HCT116 (cell line): Measurements from ENCODE around the gene KIRREL1. TPM values are rescaled to one million over a fixed set of nuclear protein-coding genes. Genes with fewer than 3 reads are reported as not detected.

Source experiments
- ATAC-seq: fragments of 200-7000 bp; cut with Tn5 transposase; 2 replicates; pipeline ENCODE4 v1.9.1; 2020; ENCODE audit warnings: mild to moderate bottlenecking, moderate library complexity
- BruUV-seq: library from RNA; stranded (reverse); fragments of 400-500 nt; replicated peaks from 2 replicates; lab custom pipeline; 2021; lab: Mats Ljungman, UMichigan
- CTCF ChIA-PET: fragments of 300-600 bp; sonication (Branson Sonifier 250); formaldehyde crosslinking; loops from one replicate; lab custom pipeline; 2021; ENCODE audit warnings: antibody characterized with exemption; lab: Charles Lee
- POLR2A ChIA-PET: fragments of 300-600, 350-600 bp; sonication (Branson Sonifier 250); formaldehyde crosslinking; loops from one replicate; lab custom pipeline; 2021; ENCODE audit warnings: antibody characterized with exemption; lab: Charles Lee
- RAD21 ChIA-PET, 2 experiments: fragments of 300-600 bp; sonication (Branson Sonifier 250); formaldehyde crosslinking; loops; one replicate each; lab custom pipeline; 2023; ENCODE audit warnings: low total read pairs in 2 of 2; ENCODE audit not compliant: uncharacterized antibody in 2 of 2, unreplicated experiment in 2 of 2, low non-redundant PET in 1 of 2; lab: Charles Lee
- DNase-seq: peaks from one replicate; pipeline ENCODE4 v3.0.0-alpha.2; 2010; ENCODE audit warnings: low read depth, low spot score
- H2AFZ ChIP-seq: fragments of 200-600 bp; shearing (Covaris generic), sonication (generic); 2 replicates; pipeline ENCODE4 v1.6.1; 2017; ENCODE audit warnings: low read depth, mixed run types, mixed read lengths, antibody characterized with exemption, low read length; ENCODE audit not compliant: poor library complexity, severe bottlenecking
- H3K27ac ChIP-seq: 2 replicates; pipeline ENCODE4 v1.5.1; 2012; ENCODE audit warnings: low read depth, low read length
- H3K27me3 ChIP-seq: fragments of 200-600 bp; sonication (generic); 2 replicates; pipeline ENCODE4 v1.6.1; 2016; ENCODE audit warnings: mixed run types, low read length, mixed read lengths; ENCODE audit not compliant: insufficient read depth
- H3K36me3 ChIP-seq, 2 experiments: fragments of 200-500 bp in 1 of 2; fragments of 200-600 bp in 1 of 2; sonication (Bioruptor generic) in 1 of 2; sonication (generic) in 1 of 2; 2 replicates each; pipeline versions ENCODE4 v1.5.1 to v1.6.1; 2014 to 2016; ENCODE audit warnings: low read length in 2 of 2, inconsistent platforms in 1 of 2, mixed read lengths in 1 of 2, mixed run types in 1 of 2; ENCODE audit not compliant: insufficient read depth in 2 of 2, control insufficient read depth in 1 of 2
- H3K4me1 ChIP-seq, 2 experiments: fragments of 200-600 bp in 1 of 2; sonication (generic) in 1 of 2; 2 replicates each; pipeline versions ENCODE4 v1.5.1 to v1.6.1; 2012 to 2017; ENCODE audit warnings: low read length in 2 of 2, inconsistent platforms in 1 of 2, mild to moderate bottlenecking in 1 of 2, mixed read lengths in 1 of 2, mixed run types in 1 of 2, moderate library complexity in 1 of 2; ENCODE audit not compliant: insufficient read depth in 2 of 2, control insufficient read depth in 1 of 2
- H3K4me2 ChIP-seq: fragments of 200-600 bp; sonication (generic); 2 replicates; pipeline ENCODE4 v1.6.1; 2017; ENCODE audit warnings: mixed run types, low read length, mixed read lengths
- H3K4me3 ChIP-seq, 2 experiments: fragments of 200-600 bp in 1 of 2; sonication (generic) in 1 of 2; replicated peaks in 1 of 2; 2 replicates each; pipeline ENCODE4 v1.5.1; 2011 to 2016; ENCODE audit warnings: low read length in 2 of 2, control low read depth in 1 of 2, low read depth in 1 of 2, mild to moderate bottlenecking in 1 of 2, mixed read lengths in 1 of 2, mixed run types in 1 of 2
- H3K79me2 ChIP-seq: fragments of 200-600 bp; sonication (generic); 2 replicates; pipeline ENCODE4 v1.6.1; 2017; ENCODE audit warnings: mild to moderate bottlenecking, mixed run types, low read length, moderate library complexity, mixed read lengths; ENCODE audit not compliant: insufficient read depth
- H3K9ac ChIP-seq: fragments of 200-600 bp; sonication (generic); 2 replicates; pipeline ENCODE4 v1.6.1; 2016; ENCODE audit warnings: low read length, mixed read lengths
- H3K9me2 ChIP-seq: fragments of 200-600 bp; sonication (generic), shearing (Covaris generic); 2 replicates; pipeline ENCODE4 v1.6.1; 2017; ENCODE audit warnings: mixed run types, mild to moderate bottlenecking, moderate library complexity; ENCODE audit not compliant: insufficient read depth
- H3K9me3 ChIP-seq, 2 experiments: fragments of 200-500 bp in 1 of 2; fragments of 200-600 bp in 1 of 2; sonication (Bioruptor generic) in 1 of 2; sonication (generic) in 1 of 2; 2 replicates each; pipeline ENCODE4 v1.6.1; 2014 to 2017; ENCODE audit warnings: low read length in 2 of 2, mixed read lengths in 2 of 2, inconsistent platforms in 1 of 2, low read depth in 1 of 2, mild to moderate bottlenecking in 1 of 2, mixed run types in 1 of 2, moderate library complexity in 1 of 2; ENCODE audit not compliant: control insufficient read depth in 1 of 2, insufficient read depth in 1 of 2
- H4K20me1 ChIP-seq: fragments of 200-600 bp; sonication (generic), shearing (Covaris generic); 2 replicates; pipeline ENCODE4 v1.6.1; 2017; ENCODE audit warnings: mixed run types, mild to moderate bottlenecking, moderate library complexity; ENCODE audit not compliant: insufficient read depth
- ELF1 ChIP-seq: IDR thresholded peaks from 2 replicates; pipeline ENCODE4 v1.6.1; 2012; ENCODE audit warnings: low read depth, borderline replicate concordance
- SP1 ChIP-seq: IDR thresholded peaks from 2 replicates; pipeline ENCODE4 v1.6.1; 2012; ENCODE audit warnings: low read depth
- TCF7L2 ChIP-seq: IDR thresholded peaks from 2 replicates; pipeline ENCODE4 v1.7.0; 2011; ENCODE audit warnings: borderline replicate concordance, inconsistent platforms; ENCODE audit not compliant: insufficient read depth, insufficient read length; ENCODE audit errors: extremely low read depth
- YY1 ChIP-seq: IDR thresholded peaks from 2 replicates; pipeline ENCODE4 v1.6.1; 2011; ENCODE audit warnings: low read length, low read depth, moderate library complexity, mild to moderate bottlenecking; ENCODE audit not compliant: insufficient replicate concordance; ENCODE audit errors: extremely low read depth
- ZFX ChIP-seq: fragments of 450-650 bp; IDR thresholded peaks from 2 replicates; pipeline ENCODE4 v1.6.1; 2017
- intact Hi-C: fragments of 100-400 bp; cut with micrococcal nuclease; formaldehyde crosslinking; loops from 2 replicates; pipeline ENCODE4 v1.10.0; 2022
- total RNA-seq: library from RNA; stranded (reverse); gene quantifications from one replicate; pipeline ENCODE4 v1.2.1, GENCODE V29; 2021; ENCODE audit not compliant: unreplicated experiment
- TF ChIP-seq, protein P1 (sequence below): IDR thresholded peaks from 2 replicates; pipeline ENCODE4 v1.6.1; 2011; ENCODE audit warnings: mild to moderate bottlenecking, low read length, moderate library complexity; ENCODE audit not compliant: insufficient replicate concordance; ENCODE audit errors: extremely low read depth
- TF ChIP-seq, protein P2 (sequence below): IDR thresholded peaks from 2 replicates; pipeline ENCODE4 v1.6.1; 2012

The KIRREL1 gene
- total RNA-seq, 1 experiment from 2014 or later, result 20.0 TPM

DNA sequence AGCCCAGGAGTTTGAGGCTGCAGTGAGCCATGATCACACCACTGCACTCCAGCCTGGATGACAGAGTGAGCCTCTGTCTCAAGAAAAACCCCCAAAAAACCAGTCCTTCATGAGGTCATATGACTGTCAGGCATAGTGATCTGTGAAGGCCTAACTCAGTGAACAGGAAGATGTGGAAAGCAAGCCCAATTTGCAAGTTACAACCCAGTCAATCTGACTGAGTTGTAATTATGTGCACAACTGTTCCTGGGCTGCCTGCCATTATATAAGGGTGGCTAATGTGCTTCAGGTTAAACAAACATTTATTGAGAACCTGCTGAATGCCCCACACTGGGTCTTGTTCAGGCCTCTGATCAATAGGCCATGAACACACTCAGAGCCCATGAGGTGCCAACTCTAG lies 38.2 kb upstream of the KIRREL1 start:
- no peak for ATAC-seq
- RAD21 ChIA-PET, result no interaction called here
- no peak for DNase-seq
- intact Hi-C loops, result no loop called here
- H3K36me3 ChIP-seq, result no peaks in the 10 kb centered on the region
- H3K9me3 ChIP-seq, result no peaks in the 10 kb centered on the region
- no peak overlapping the region for H3K9ac ChIP-seq
- no peak overlapping the region for H3K4me2 ChIP-seq
- no peaks in the 10 kb centered on the region for H3K4me1 ChIP-seq
- peaks cover 58% of the 10 kb centered on the region for H3K27me3 ChIP-seq
- TF ChIP-seq ELF1 (no peak), ZFX (no peak)
- TF ChIP-seq, all 23 proteins: peak for 0
- no peaks in the 10 kb centered on the region for H3K79me2 ChIP-seq
- no peak overlapping the region for H2AFZ ChIP-seq
- POLR2A ChIA-PET, result no interaction called here
- no peak overlapping the region for H3K4me3 ChIP-seq
- no peaks in the 10 kb centered on the region for H4K20me1 ChIP-seq
- H3K9me2 ChIP-seq, result no peaks in the 10 kb centered on the region
- no TSS peak for BruUV-seq
- CTCF ChIA-PET, result no interaction called here
- H3K27ac ChIP-seq, result no peak overlapping the region

DNA sequence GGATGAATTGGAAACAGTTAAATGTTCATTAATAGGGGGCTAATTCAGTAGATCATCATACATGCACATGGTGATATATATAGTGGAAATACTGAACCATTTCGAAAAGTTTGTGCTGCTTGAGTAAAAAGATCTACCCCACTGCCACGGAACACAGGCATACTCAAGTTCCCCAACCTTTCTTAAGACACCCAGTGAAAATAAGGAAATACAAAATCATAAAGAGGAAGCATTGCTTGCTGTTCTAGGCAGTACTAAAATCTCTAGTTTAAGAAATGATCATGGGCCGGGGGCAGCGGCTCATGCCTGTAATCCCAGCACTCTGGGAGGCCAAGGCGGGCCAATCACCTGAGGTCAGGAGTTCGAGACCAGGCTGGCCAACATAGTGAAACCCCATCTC lies 37.6 kb upstream of the KIRREL1 start:
- ATAC-seq (no peak), DNase-seq (no peak)
- ChIA-PET POLR2A (no interaction called here), RAD21 (no interaction called here), CTCF (interaction anchor here (16.1 kb wide), 1 partner anchor 163 kb away, joined by 393 read pairs; no protein-coding TSS in a partner anchor)
- Histone ChIP-seq H3K4me2 (no peak overlapping the region), H3K9me3 (no peaks in the 10 kb centered on the region), H3K36me3 (no peaks in the 10 kb centered on the region), H3K27ac (no peak overlapping the region), H4K20me1 (no peaks in the 10 kb centered on the region), H3K9ac (no peak overlapping the region), H3K4me1 (no peaks in the 10 kb centered on the region), H2AFZ (no peak overlapping the region), H3K9me2 (no peaks in the 10 kb centered on the region), H3K27me3 (peaks cover 57% of the 10 kb centered on the region), H3K79me2 (no peaks in the 10 kb centered on the region), H3K4me3 (no peak overlapping the region)
- TF ChIP-seq, protein P1, sequence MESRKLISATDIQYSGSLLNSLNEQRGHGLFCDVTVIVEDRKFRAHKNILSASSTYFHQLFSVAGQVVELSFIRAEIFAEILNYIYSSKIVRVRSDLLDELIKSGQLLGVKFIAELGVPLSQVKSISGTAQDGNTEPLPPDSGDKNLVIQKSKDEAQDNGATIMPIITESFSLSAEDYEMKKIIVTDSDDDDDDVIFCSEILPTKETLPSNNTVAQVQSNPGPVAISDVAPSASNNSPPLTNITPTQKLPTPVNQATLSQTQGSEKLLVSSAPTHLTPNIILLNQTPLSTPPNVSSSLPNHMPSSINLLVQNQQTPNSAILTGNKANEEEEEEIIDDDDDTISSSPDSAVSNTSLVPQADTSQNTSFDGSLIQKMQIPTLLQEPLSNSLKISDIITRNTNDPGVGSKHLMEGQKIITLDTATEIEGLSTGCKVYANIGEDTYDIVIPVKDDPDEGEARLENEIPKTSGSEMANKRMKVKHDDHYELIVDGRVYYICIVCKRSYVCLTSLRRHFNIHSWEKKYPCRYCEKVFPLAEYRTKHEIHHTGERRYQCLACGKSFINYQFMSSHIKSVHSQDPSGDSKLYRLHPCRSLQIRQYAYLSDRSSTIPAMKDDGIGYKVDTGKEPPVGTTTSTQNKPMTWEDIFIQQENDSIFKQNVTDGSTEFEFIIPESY, result no peak
- TF ChIP-seq ELF1 (no peak), SP1 (no peak), TCF7L2 (no peak), YY1 (no peak)
- TF ChIP-seq, protein P2, sequence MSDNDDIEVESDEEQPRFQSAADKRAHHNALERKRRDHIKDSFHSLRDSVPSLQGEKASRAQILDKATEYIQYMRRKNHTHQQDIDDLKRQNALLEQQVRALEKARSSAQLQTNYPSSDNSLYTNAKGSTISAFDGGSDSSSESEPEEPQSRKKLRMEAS, result no peak
- BruUV-seq, result no TSS peak
- intact Hi-C loops, result no loop called here
